Stimulated activated CD8-positive, alpha-beta memory T cell treated with anti-CD3 and anti-CD28 coated beads, Interleukin-15, amount 100 ng/mL, for 48 hours (primary cell): ENCODE data around the gene FRRS1.

Source experiments
- DNase-seq, 2 donors: peaks; one replicate each; pipeline ENCODE4 v3.0.0-alpha.2; 2020; ENCODE audit warnings: low read depth in 2 of 2

Gene FRRS1

DNA sequence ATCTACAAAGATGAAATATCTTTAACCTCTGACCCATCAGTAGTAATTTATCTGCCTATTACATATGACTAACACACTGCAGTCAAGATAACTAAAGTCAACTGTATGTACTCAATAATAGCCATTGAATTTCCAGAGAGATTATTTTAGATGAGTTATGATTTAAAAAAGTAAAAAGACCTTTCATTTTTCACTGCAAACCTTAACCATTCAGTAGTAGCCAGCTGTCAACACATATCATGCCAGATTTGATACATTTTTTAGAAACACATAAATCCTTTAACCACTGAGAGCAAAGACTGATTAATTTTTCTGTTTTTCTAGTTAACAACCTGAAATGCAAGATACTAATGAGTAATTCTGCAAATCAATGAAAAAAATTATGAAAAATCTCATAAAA, 89.6 kb downstream of the FRRS1 start:
- DNase-seq = no peak

DNA sequence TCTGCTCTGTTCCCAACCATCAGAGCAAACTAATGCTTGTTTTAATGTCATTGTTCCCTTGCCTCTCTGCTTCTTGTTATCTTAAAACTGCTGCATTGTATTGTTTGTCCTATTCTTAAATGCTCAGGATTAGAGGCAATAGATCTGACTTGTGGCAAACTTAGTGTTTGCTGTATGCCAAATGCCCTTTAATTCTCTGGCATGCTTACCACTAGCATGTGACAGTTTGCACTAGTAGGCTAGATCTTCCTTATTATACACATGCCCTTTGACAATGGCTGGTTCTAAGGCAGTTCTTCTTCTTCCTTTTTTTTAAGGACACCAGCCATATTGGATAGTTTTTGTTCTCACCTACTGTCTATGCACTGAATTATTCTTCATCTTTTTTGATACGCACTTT, 90.4 kb downstream of the FRRS1 start:
- no peak for DNase-seq

DNA sequence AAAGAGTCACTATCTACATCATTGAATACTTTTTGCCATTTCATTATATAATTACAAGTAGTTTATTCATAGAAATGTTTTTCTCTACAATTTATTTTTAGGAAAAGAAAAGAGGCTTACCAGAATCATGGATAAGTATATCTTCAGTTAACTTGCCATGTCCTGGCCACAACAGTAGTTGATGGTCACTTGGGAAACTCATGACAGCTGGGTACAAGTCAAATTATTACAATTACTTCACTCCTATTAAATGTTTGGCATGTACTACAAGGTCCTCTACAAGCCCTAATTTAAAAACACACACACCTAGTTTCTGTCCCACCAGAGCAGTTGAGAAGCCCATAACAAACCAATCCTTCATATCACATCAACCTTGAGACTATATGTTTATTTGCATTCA, 91.1 kb downstream of the FRRS1 start:
- no peak for DNase-seq

DNA sequence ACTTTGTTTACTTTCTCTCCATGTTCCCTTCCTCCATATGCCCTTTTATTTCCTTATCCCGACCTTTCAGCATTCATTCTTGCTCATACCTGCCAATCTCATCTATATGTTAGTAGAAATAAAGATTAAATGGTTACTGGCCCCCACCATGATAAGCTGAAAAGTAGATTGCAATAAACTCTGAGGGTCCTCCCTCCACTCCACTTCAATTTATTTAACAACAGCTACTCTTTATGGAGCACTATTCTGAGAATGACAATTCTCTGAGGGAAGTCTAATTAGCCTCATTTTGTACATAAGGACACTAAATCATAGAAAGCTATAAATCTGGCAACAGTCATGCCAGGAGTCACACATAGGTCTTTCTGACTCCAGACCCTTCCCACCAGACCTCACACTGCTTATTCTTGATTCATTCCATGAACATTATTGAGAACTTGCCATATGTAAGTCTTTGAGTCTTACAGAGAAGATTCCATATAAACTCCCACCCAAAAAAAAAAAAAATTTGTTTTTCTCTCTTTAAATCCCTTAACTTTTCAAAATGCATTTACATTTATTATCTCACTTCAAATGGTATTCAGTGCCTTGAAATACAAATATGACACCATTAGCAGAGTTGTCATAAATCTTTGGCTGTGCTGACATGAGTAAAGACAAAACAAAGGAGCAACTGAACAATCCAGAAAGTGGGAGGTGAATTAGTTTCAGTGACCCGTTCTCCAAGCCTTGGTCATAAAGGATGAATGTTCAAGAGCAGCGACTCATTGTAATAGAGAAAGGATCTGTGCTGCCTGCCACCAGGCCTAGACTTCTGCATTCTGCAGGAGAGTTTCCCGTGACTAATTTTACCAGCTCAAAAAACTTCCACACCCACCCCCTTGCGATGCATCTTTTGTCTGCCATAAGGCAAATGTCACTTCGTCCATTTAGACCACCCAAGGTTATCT, 92.0 kb downstream of the FRRS1 start:
- DNase-seq = no peak

GRCh38 chr1:99673315-99673714, 93.1 kb downstream of the FRRS1 start:
- DNase-seq = no peak

GRCh38 chr1:99672530-99673213, 93.8 kb downstream of the FRRS1 start:
- no peak for DNase-seq

DNA sequence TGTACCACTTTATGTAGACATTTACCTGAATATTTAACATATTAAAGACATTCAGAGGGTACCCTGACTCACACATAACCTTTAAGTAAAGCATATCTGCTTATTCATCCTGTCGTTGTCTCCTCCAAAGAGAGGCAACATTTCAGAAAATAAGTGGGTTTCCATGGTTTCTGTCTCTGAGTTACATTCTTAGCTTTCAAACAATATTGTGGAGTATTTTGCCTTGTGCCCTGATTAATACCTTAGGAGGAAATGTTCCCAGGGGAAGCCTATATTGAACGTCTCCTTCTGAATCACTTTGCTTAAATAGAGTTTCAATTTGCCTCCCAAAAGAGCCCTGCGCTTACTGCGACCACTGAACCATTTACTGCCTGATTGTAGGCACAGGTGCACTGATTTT, 94.4 kb downstream of the FRRS1 start:
- DNase-seq = no peak

- no peak for DNase-seq
Observed at GRCh38 chr1:99670583-99670982, 95.9 kb downstream of the FRRS1 start.

GRCh38 chr1:99669821-99670220, 96.6 kb downstream of the FRRS1 start:
- DNase-seq = no peak

DNA sequence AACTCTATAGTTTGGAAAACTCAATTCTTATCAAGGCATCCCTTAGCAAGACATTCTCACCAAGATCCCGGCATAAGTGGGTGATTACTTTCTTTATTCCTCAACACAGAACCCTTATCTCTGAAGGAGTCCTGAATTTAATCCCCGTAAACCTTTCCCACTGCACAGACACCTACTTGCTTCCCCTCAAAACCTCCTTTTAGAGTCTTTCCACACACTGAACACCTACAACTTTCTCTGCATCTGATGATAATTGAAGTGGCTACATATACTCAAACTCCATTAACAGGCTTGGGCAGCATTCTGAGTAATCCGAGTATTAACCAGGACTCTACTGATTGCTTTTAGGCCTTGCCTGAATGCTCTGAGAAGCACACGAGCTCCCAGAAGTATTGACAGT, 97.1 kb downstream of the FRRS1 start:
- DNase-seq = no peak

GRCh38 chr1:99665212-99665611, 101.2 kb downstream of the FRRS1 start:
- no peak for DNase-seq

- DNase-seq = no peak
Observed at GRCh38 chr1:99663501-99663900, 102.9 kb downstream of the FRRS1 start.

GRCh38 chr1:99662539-99663080, 103.8 kb downstream of the FRRS1 start:
- DNase-seq = no peak

GRCh38 chr1:99661780-99662179, 104.7 kb downstream of the FRRS1 start:
- DNase-seq = no peak

DNA sequence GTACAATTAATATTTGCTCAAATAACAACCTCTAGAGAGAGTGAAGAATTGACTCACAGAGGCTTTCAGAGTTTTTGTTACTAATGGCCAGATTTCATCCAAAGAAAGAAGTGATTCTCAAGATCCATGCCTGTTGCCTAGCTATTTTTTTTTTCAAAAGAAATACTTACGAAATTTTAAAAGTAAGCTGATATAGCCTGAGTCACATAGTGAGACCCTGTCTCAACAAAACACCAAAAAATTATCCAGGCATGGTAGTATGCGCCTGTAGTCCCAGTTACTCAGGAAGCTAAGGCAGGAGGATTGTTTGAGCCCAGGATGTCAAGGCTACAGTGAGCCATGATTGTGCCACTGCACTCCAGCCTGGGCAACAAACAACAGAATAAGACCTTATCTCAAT, 105.9 kb downstream of the FRRS1 start:
- DNase-seq = no peak

- no peak for DNase-seq
Observed at GRCh38 chr1:99659755-99660210, 106.7 kb downstream of the FRRS1 start.
